ENCODE results near the gene ANAPC1. TPM values are rescaled to one million over a fixed set of nuclear protein-coding genes. Genes with fewer than 3 reads are reported as not detected.
"Not testable (repeated sequence)": the region's sequence is repeated elsewhere in the genome, so short reads cannot be mapped to it uniquely, and the experiment has no call there.

The ANAPC1 gene
- total RNA-seq, 1 donor from 2014 or later, result 120 TPM

- Mint-ChIP-seq H3K27ac (no peak overlapping the region), H3K36me3 (ENCODE audit: low read depth) (no peaks in the 10 kb centered on the region), H3K4me3 (no peak overlapping the region), H3K4me1 (ENCODE audit: low read depth) (no peaks in the 10 kb centered on the region), H3K27me3 (ENCODE audit: insufficient read depth) (peaks cover 5% of the 10 kb centered on the region), H3K9me3 (no peaks in the 10 kb centered on the region)
- DNase-seq (ENCODE audit: low spot score), result no peak
- intact Hi-C loops (cut with micrococcal nuclease), result no loop called here
Observed at GRCh38 chr2:111912547-111912946, 28.6 kb upstream of the ANAPC1 start.

GRCh38 chr2:111911295-111911977, 27.4 kb upstream of the ANAPC1 start:
- DNase-seq (ENCODE audit: low spot score); H3K4me3 Mint-ChIP-seq; H3K36me3 Mint-ChIP-seq (ENCODE audit: low read depth); H3K27me3 Mint-ChIP-seq (ENCODE audit: insufficient read depth); intact Hi-C loops (cut with micrococcal nuclease); H3K4me1 Mint-ChIP-seq (ENCODE audit: low read depth); H3K27ac Mint-ChIP-seq; H3K9me3 Mint-ChIP-seq: not testable (repeated sequence)

DNA sequence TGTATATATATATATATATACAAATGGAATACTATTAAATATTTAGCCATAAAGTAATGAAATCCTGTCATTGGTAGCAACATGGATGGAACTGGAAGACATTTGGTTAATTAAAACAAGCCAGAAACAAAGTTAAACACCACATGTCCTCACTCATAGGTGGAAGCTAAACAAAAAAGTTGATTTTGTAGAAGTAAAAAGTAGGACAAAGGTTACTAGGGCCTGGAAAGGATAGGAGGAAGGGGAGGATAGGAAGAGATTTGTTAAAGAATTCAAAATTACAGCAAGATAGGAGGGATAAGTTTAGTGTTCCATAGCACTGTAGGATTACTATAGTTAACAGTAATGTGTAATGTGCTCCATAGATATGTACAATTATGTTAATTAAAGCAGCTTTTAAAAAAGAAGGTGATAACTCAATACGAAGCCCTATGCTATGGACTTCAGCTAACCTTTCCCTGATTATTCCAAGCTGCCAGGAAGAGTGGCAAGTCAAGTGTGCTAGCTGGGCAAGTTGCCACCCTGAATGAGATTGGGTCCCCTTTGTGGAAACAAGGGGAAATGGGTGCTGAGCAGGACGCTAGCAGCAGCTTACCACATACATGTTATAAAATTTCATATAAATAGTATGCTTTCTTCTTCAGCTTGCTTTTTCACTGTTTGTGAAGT, 26.8 kb upstream of the ANAPC1 start:
- no peak for DNase-seq (ENCODE audit: low spot score)
- no peaks in the 10 kb centered on the region for H3K9me3 Mint-ChIP-seq
- H3K4me1 Mint-ChIP-seq (ENCODE audit: low read depth), result peaks cover 11% of the 10 kb centered on the region
- no peaks in the 10 kb centered on the region for H3K36me3 Mint-ChIP-seq (ENCODE audit: low read depth)
- H3K27me3 Mint-ChIP-seq (ENCODE audit: insufficient read depth), result peaks cover 3% of the 10 kb centered on the region
- H3K27ac Mint-ChIP-seq, result no peak overlapping the region
- intact Hi-C loops (cut with micrococcal nuclease), result no loop called here
- no peak overlapping the region for H3K4me3 Mint-ChIP-seq

GRCh38 chr2:111909997-111910396, 26.0 kb upstream of the ANAPC1 start:
- H3K27me3 Mint-ChIP-seq (ENCODE audit: insufficient read depth); H3K36me3 Mint-ChIP-seq (ENCODE audit: low read depth); DNase-seq (ENCODE audit: low spot score); intact Hi-C loops (cut with micrococcal nuclease); H3K9me3 Mint-ChIP-seq; H3K27ac Mint-ChIP-seq; H3K4me3 Mint-ChIP-seq: not testable (repeated sequence)
- H3K4me1 Mint-ChIP-seq (ENCODE audit: low read depth), result peaks cover 13% of the 10 kb centered on the region

- H3K9me3 Mint-ChIP-seq, result no peaks in the 10 kb centered on the region
- no peaks in the 10 kb centered on the region for H3K27me3 Mint-ChIP-seq (ENCODE audit: insufficient read depth)
- no peak overlapping the region for H3K4me3 Mint-ChIP-seq
- no peak for DNase-seq (ENCODE audit: low spot score)
- no peaks in the 10 kb centered on the region for H3K36me3 Mint-ChIP-seq (ENCODE audit: low read depth)
- intact Hi-C loops (cut with micrococcal nuclease), result no loop called here
- H3K4me1 Mint-ChIP-seq (ENCODE audit: low read depth), result peaks cover 13% of the 10 kb centered on the region
- no peak overlapping the region for H3K27ac Mint-ChIP-seq
Observed at GRCh38 chr2:111909079-111909478, 25.1 kb upstream of the ANAPC1 start.

DNA sequence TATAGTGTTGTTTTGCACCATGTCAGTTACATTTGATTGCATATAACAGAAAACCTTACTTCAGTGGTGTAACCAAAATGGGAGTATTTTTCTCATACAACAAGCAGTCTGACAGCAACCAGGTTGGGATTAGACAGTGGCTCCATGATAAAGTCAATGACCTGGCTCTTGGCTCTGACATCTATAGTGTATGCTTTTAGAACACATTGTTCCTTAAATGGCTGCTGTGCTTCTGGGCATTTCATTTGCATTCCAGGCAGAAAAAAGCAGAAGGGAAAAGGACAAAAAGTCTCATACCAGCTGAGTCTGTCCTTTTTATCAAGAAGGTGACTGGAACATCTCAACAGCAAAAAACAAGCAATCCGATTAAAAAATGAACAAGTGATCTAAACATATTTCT, 24.6 kb upstream of the ANAPC1 start:
- H3K36me3 Mint-ChIP-seq (ENCODE audit: low read depth), result no peaks in the 10 kb centered on the region
- H3K4me3 Mint-ChIP-seq, result no peak overlapping the region
- H3K27me3 Mint-ChIP-seq (ENCODE audit: insufficient read depth), result no peaks in the 10 kb centered on the region
- intact Hi-C loops (cut with micrococcal nuclease), result no loop called here
- H3K27ac Mint-ChIP-seq, result no peak overlapping the region
- no peaks in the 10 kb centered on the region for H3K9me3 Mint-ChIP-seq
- DNase-seq (ENCODE audit: low spot score), result no peak
- H3K4me1 Mint-ChIP-seq (ENCODE audit: low read depth), result peaks cover 13% of the 10 kb centered on the region

- Mint-ChIP-seq H3K36me3 (ENCODE audit: low read depth) (no peaks in the 10 kb centered on the region), H3K4me3 (no peak overlapping the region), H3K4me1 (ENCODE audit: low read depth) (peaks cover 13% of the 10 kb centered on the region), H3K27ac (no peak overlapping the region), H3K27me3 (ENCODE audit: insufficient read depth) (peaks cover 10% of the 10 kb centered on the region), H3K9me3 (no peaks in the 10 kb centered on the region)
- intact Hi-C loops (cut with micrococcal nuclease), result no loop called here
- DNase-seq (ENCODE audit: low spot score), result no peak
Observed at GRCh38 chr2:111905990-111906735, 22.2 kb upstream of the ANAPC1 start.

GRCh38 chr2:111905475-111905869, 21.5 kb upstream of the ANAPC1 start:
- H3K4me1 Mint-ChIP-seq (ENCODE audit: low read depth), result peaks cover 13% of the 10 kb centered on the region
- H3K27ac Mint-ChIP-seq; DNase-seq (ENCODE audit: low spot score); H3K9me3 Mint-ChIP-seq; H3K4me3 Mint-ChIP-seq; H3K36me3 Mint-ChIP-seq (ENCODE audit: low read depth); intact Hi-C loops (cut with micrococcal nuclease): not testable (repeated sequence)
- peaks cover 16% of the 10 kb centered on the region for H3K27me3 Mint-ChIP-seq (ENCODE audit: insufficient read depth)

DNA sequence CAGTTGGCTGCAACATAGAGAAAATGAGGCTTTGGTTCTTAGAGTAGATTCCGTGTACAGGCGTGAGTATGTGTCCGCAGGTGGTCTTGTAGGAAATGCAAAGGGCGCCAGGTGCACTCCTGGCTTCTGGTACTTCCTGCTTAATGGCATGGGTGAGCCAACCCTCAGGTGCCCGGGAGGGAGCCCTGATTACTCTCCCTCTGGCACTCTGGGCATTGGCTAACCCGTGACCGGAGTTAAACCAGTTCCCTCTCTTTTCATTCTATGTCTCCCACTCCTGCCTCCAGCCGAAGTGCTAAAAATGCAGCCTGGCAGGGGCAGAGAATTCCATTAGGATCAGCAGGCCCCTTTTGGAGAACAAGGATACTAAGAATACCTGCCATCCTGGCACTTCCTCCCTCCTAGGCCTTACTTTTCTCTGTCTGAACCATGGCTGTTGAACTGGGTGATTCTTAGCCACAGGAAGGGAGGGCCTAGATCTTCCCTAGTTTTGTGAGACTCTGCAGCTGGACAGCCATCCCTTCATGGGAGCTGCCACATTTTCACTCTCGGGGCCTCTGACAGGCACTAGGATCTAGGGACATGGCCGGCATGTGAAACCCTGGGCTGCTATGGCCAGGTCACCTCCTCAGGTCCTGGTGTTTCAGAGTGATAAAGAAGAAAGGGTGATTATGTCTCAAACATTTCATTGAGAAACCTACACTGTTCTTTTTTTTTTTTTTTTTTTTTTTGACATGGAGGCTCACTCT, 20.9 kb upstream of the ANAPC1 start:
- Mint-ChIP-seq H3K9me3 (no peaks in the 10 kb centered on the region), H3K4me3 (no peak overlapping the region), H3K36me3 (ENCODE audit: low read depth) (no peaks in the 10 kb centered on the region), H3K27ac (no peak overlapping the region), H3K27me3 (ENCODE audit: insufficient read depth) (peaks cover 21% of the 10 kb centered on the region), H3K4me1 (ENCODE audit: low read depth) (peaks cover 13% of the 10 kb centered on the region)
- intact Hi-C loops (cut with micrococcal nuclease), result no loop called here
- DNase-seq (ENCODE audit: low spot score), result no peak

DNA sequence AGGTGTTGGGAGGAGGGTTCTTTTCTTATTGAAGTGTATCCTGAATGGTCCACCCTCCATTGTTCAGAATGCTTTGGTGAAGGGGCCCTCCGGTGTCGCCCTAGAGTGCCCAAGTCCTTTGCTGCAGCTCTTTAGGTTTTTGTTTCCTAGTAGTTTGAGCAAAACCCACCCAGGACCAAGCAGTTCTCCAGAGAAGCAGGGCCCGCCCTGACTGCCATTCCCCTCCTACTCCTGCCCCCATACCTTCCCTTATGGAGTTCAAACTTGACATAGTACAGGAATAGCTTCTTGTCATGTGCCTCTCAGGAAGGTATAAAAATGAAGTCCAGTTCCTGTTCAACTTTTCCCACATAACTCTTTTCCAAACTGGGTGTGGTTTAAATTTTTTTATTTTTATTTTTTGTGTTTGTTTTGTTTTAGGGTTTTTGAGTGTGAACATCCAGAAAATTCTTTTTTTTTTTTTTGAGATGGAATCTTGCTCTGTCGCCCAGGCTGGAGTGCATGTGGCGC, 20.0 kb upstream of the ANAPC1 start:
- Mint-ChIP-seq H3K36me3 (ENCODE audit: low read depth) (no peaks in the 10 kb centered on the region), H3K27ac (no peak overlapping the region), H3K27me3 (ENCODE audit: insufficient read depth) (peaks cover 28% of the 10 kb centered on the region), H3K4me1 (ENCODE audit: low read depth) (peaks cover 13% of the 10 kb centered on the region), H3K4me3 (no peak overlapping the region), H3K9me3 (no peaks in the 10 kb centered on the region)
- no peak for DNase-seq (ENCODE audit: low spot score)
- intact Hi-C loops (cut with micrococcal nuclease), result no loop called here

DNA sequence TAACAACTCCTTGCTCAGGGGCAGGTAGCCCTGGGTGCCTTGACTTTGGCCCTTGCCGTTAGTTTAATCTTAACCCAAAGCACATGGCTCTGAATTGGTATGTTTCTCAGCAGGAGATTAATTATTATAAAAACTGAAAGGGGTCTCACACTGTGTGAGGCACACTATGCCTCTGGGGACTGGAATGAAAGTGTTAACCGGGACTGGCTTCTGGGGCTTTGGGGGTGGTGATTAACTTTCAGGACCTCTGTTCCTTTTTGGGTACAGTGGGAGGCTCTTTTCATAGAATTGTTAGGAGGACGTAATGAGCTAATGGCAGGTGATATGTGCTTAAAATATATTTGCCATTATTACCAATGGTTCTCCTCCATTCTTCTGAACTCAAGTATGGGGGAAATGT, 19.5 kb upstream of the ANAPC1 start:
- intact Hi-C loops (cut with micrococcal nuclease), result no loop called here

GRCh38 chr2:111900859-111901258, 16.9 kb upstream of the ANAPC1 start:
- Mint-ChIP-seq H3K9me3 (no peaks in the 10 kb centered on the region), H3K27me3 (ENCODE audit: insufficient read depth) (peaks cover 35% of the 10 kb centered on the region)

More for the DNA sequence above, 19.5 kb upstream of the ANAPC1 start:
- H3K36me3 Mint-ChIP-seq (ENCODE audit: low read depth), result no peaks in the 10 kb centered on the region
- H3K27me3 Mint-ChIP-seq (ENCODE audit: insufficient read depth), result peaks cover 28% of the 10 kb centered on the region
- H3K4me1 Mint-ChIP-seq (ENCODE audit: low read depth), result peaks cover 13% of the 10 kb centered on the region
- H3K9me3 Mint-ChIP-seq, result no peaks in the 10 kb centered on the region
- H3K27ac Mint-ChIP-seq, result no peak overlapping the region
- H3K4me3 Mint-ChIP-seq, result no peak overlapping the region
- no peak for DNase-seq (ENCODE audit: low spot score)

More at GRCh38 chr2:111900859-111901258, 16.9 kb upstream of the ANAPC1 start:
- intact Hi-C loops (cut with micrococcal nuclease), result no loop called here
- Mint-ChIP-seq H3K36me3 (ENCODE audit: low read depth) (no peaks in the 10 kb centered on the region), H3K27ac (no peak overlapping the region), H3K4me3 (no peak overlapping the region), H3K4me1 (ENCODE audit: low read depth) (peaks cover 18% of the 10 kb centered on the region)
- no peak for DNase-seq (ENCODE audit: low spot score)
